PC-3 (cell line): ENCODE measurements around the gene MAP2K5.

Experiments
- CTCF ChIP-seq: fragments of 300-600 bp; sonication (generic); conservative IDR thresholded peaks from 2 replicates; pipeline ENCODE4 v1.5.1; 2017; ENCODE audit warnings: antibody characterized with exemption, low read depth, mild to moderate bottlenecking, low read length
- EZH2 ChIP-seq: fragments of 300-600 bp; sonication (generic); IDR thresholded peaks from one replicate; pipeline ENCODE4 v1.6.1; 2017; ENCODE audit warnings: antibody characterized with exemption, mild to moderate bottlenecking, low read length; ENCODE audit not compliant: unreplicated experiment

- TF ChIP-seq CTCF (no peak), EZH2 (no peak)
Observed at GRCh38 chr15:67722030-67722817, 179.7 kb downstream of the MAP2K5 start.
